Subcutaneous adipose tissue (tissue), 4 donors: ENCODE results near the gene FTCD. TPM values are rescaled to one million over a fixed set of nuclear protein-coding genes. Genes with fewer than 3 reads are reported as not detected.

ENCODE experiments used
- total RNA-seq, 4 donors: library from RNA; depleted of rRNA; stranded (reverse); fragments of >200 nt; gene quantifications; one replicate each; pipeline ENCODE4 v1.1.0, GENCODE V29; 2016
- TF ChIP-seq, protein P1 (sequence below): fragments of 450-650 bp; IDR thresholded peaks from one replicate; pipeline ENCODE4 v1.5.1; 2016; ENCODE audit warnings: low read depth, mild to moderate bottlenecking, control low read depth, antibody characterized with exemption, moderate library complexity

Gene FTCD
- total RNA-seq, 4 donors from 2014 or later: not detected

- TF ChIP-seq, protein P1, sequence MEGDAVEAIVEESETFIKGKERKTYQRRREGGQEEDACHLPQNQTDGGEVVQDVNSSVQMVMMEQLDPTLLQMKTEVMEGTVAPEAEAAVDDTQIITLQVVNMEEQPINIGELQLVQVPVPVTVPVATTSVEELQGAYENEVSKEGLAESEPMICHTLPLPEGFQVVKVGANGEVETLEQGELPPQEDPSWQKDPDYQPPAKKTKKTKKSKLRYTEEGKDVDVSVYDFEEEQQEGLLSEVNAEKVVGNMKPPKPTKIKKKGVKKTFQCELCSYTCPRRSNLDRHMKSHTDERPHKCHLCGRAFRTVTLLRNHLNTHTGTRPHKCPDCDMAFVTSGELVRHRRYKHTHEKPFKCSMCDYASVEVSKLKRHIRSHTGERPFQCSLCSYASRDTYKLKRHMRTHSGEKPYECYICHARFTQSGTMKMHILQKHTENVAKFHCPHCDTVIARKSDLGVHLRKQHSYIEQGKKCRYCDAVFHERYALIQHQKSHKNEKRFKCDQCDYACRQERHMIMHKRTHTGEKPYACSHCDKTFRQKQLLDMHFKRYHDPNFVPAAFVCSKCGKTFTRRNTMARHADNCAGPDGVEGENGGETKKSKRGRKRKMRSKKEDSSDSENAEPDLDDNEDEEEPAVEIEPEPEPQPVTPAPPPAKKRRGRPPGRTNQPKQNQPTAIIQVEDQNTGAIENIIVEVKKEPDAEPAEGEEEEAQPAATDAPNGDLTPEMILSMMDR: no peak
These were observed 36.2 kb downstream of the FTCD start for GRCh38 chr21:46119144-46119636.

- TF ChIP-seq, protein P1: no peak
These were observed 36.8 kb downstream of the FTCD start for GRCh38 chr21:46118316-46119143.

GRCh38 chr21:46117586-46118315, 37.6 kb downstream of the FTCD start:
- TF ChIP-seq, protein P1: no peak

- TF ChIP-seq, protein P1: no peak
These were observed 38.4 kb downstream of the FTCD start for GRCh38 chr21:46116776-46117585.

- TF ChIP-seq, protein P1: no peak
These were observed 39.1 kb downstream of the FTCD start for GRCh38 chr21:46116189-46116775.

- TF ChIP-seq, protein P1: no peak
These were observed 39.8 kb downstream of the FTCD start for GRCh38 chr21:46115441-46116188.
